A549 (cell line): Measurements from ENCODE around the gene CDCA3. TPM values are rescaled to one million over a fixed set of nuclear protein-coding genes. Genes with fewer than 3 reads are reported as not detected.

Source experiments
- ATAC-seq, 2 experiments: fragments of 200-7000 bp in 1 of 2; fragments of >200 bp in 1 of 2; cut with Nextera tagmentation in 1 of 2; cut with Tn5 transposase in 1 of 2; 3 replicates each; pipeline versions ENCODE4 v1.8.0 to v1.9.1; 2018 to 2020; ENCODE audit warnings: mild to moderate bottlenecking in 1 of 2, moderate library complexity in 1 of 2
- CTCF ChIA-PET: fragments of 300-600 bp; sonication (Branson Sonifier 250); formaldehyde crosslinking; extraction: SDS; loops from one replicate; lab custom pipeline; 2021; ENCODE audit warnings: antibody characterized with exemption, inconsistent platforms; lab: Yijun Ruan, JAX
- POLR2A ChIA-PET: fragments of 350-600 bp; formaldehyde crosslinking; extraction: SDS; loops from one replicate; lab custom pipeline; 2021; ENCODE audit warnings: antibody characterized with exemption, inconsistent platforms; lab: Yijun Ruan, JAX
- DNase-seq, 2 experiments: peaks; one replicate each; pipeline versions ENCODE4 v3.0.0 to v3.0.0-alpha.2; 2011 to 2016; ENCODE audit warnings: low read depth in 1 of 2, low spot score in 1 of 2
- FAIRE-seq: peaks from 2 replicates; lab custom pipeline; 2011; peaks lifted over from hg19 to GRCh38; lab: Jason Lieb, UNC
- H3K27ac ChIP-seq, 2 experiments: fragments of >200 bp; sonication (Bioruptor Twin); formaldehyde crosslinking; 3 replicates each; pipeline ENCODE4 v1.5.1; 2016 to 2017
- H3K4me1 ChIP-seq: fragments of >200 bp; sonication (Bioruptor Twin); formaldehyde crosslinking; 3 replicates; pipeline ENCODE4 v1.6.1; 2016
- H3K4me2 ChIP-seq: fragments of >200 bp; sonication (Bioruptor Twin); formaldehyde crosslinking; 3 replicates; pipeline ENCODE4 v1.6.1; 2016
- H3K4me3 ChIP-seq: fragments of >200 bp; sonication (Bioruptor Twin); formaldehyde crosslinking; 3 replicates; pipeline ENCODE4 v1.5.1; 2016
- H3K9me3 ChIP-seq: fragments of >200 bp; sonication (Bioruptor Twin); formaldehyde crosslinking; 3 replicates; pipeline ENCODE4 v1.6.1; 2016
- ATOH8 ChIP-seq: fragments of 250-450 bp; sonication (Bioruptor Pico); IDR thresholded peaks from 2 replicates; pipeline ENCODE4 v1.5.0; 2020; ENCODE audit warnings: low read depth, mild to moderate bottlenecking, moderate library complexity
- BHLHE40 ChIP-seq: IDR thresholded peaks from 2 replicates; pipeline ENCODE4 v1.6.1; 2012; ENCODE audit warnings: low read depth, low read length, inconsistent platforms
- CEBPB ChIP-seq, 2 experiments: fragments of >200 bp in 1 of 2; sonication (Bioruptor Twin) in 1 of 2; formaldehyde crosslinking in 1 of 2; IDR thresholded peaks; 2 replicates each; pipeline ENCODE4 v1.6.1; 2012 to 2016
- E2F6 ChIP-seq: IDR thresholded peaks from 2 replicates; pipeline ENCODE4 v1.6.1; 2012; ENCODE audit warnings: low read depth, borderline replicate concordance
- EHF ChIP-seq: fragments of 250-450 bp; sonication (Bioruptor Pico); IDR thresholded peaks from 2 replicates; pipeline ENCODE4 v1.5.0; 2020; ENCODE audit warnings: mild to moderate bottlenecking
- FOSB ChIP-seq: fragments of 250-450 bp; sonication (Bioruptor Pico); IDR thresholded peaks from 2 replicates; pipeline ENCODE4 v1.5.0; 2020; ENCODE audit warnings: mild to moderate bottlenecking, moderate library complexity
- FOSL2 ChIP-seq, 2 experiments: fragments of 450-650 bp in 1 of 2; fragments of >200 bp in 1 of 2; sonication (Bioruptor Twin) in 1 of 2; formaldehyde crosslinking; IDR thresholded peaks; 2 replicates each; pipeline versions ENCODE4 v1.5.0 to v1.6.1; 2016 to 2020; ENCODE audit warnings: mild to moderate bottlenecking in 1 of 2, moderate library complexity in 1 of 2
- MAFK ChIP-seq: fragments of 450-650 bp; IDR thresholded peaks from 2 replicates; pipeline ENCODE4 v1.6.1; 2014; ENCODE audit not compliant: partially characterized antibody
- MYC ChIP-seq: IDR thresholded peaks from 2 replicates; pipeline ENCODE4 v1.6.1; 2012; ENCODE audit warnings: mild to moderate bottlenecking, inconsistent platforms, low read length, improper control_type of control experiment, borderline replicate concordance
- RNF2 ChIP-seq: fragments of 200-600 bp; sonication (generic); IDR thresholded peaks from 2 replicates; pipeline ENCODE4 v1.6.1; 2016; ENCODE audit warnings: low read depth, mild to moderate bottlenecking, antibody characterized with exemption, moderate library complexity, borderline replicate concordance
- SMC3 ChIP-seq: fragments of >200 bp; sonication (Bioruptor Twin); formaldehyde crosslinking; IDR thresholded peaks from 3 replicates; pipeline ENCODE4 v1.6.1; 2018; ENCODE audit warnings: inconsistent platforms
- TFCP2L1 ChIP-seq: fragments of 250-450 bp; sonication (Bioruptor Pico); IDR thresholded peaks from 2 replicates; pipeline ENCODE4 v1.5.0; 2021; ENCODE audit warnings: mild to moderate bottlenecking
- TP53 ChIP-seq: fragments of 250-450 bp; sonication (Bioruptor Pico); IDR thresholded peaks from 2 replicates; pipeline ENCODE4 v1.5.0; 2021; ENCODE audit warnings: mild to moderate bottlenecking, moderate library complexity
- ZNF302 ChIP-seq: fragments of 250-450 bp; sonication (Bioruptor Pico); IDR thresholded peaks from 2 replicates; pipeline ENCODE4 v1.9.0; 2021; ENCODE audit warnings: inconsistent platforms, mild to moderate bottlenecking, moderate library complexity
- ZSCAN20 ChIP-seq: fragments of 250-450 bp; sonication (Bioruptor Pico); IDR thresholded peaks from 2 replicates; pipeline ENCODE4 v1.8.0; 2022; ENCODE audit warnings: mild to moderate bottlenecking, moderate library complexity
- WGBS: methylation state at CpG from one replicate; pipeline ENCODE4 v1.1.6; 2017; ENCODE audit errors: missing lambda C conversion rate; 5-methylcytosine and 5-hydroxymethylcytosine counted together
- polyA plus RNA-seq, 4 experiments: library from polyadenylated mRNA; depleted of rRNA in 3 of 4; stranded (reverse); fragments of >200 nt; fragmentation: RNase III in 1 of 4; extraction: RNeasy Plus Mini Kit Qiagen cat#74134 plus additional on column Dnase treatment in 1 of 4; gene quantifications; 2 replicates in 3 of 4; 3 replicates in 1 of 4; pipeline ENCODE4 v1.2.3, GENCODE V29; 2011 to 2017
- TF ChIP-seq, protein P1 (sequence below): fragments of >200 bp; sonication (Bioruptor Twin); formaldehyde crosslinking; IDR thresholded peaks from 3 replicates; pipeline ENCODE4 v1.5.1; 2016
- TF ChIP-seq, protein P2 (sequence below): fragments of 200-600 bp; sonication (generic); IDR thresholded peaks from 2 replicates; pipeline ENCODE4 v1.6.1; 2016; ENCODE audit warnings: antibody characterized with exemption, mild to moderate bottlenecking, moderate library complexity

The CDCA3 gene
- polyA plus RNA-seq, 2 of the 4 experiments (the other 2 are of a cell fraction): 57.5 to 80.2 TPM

DNA sequence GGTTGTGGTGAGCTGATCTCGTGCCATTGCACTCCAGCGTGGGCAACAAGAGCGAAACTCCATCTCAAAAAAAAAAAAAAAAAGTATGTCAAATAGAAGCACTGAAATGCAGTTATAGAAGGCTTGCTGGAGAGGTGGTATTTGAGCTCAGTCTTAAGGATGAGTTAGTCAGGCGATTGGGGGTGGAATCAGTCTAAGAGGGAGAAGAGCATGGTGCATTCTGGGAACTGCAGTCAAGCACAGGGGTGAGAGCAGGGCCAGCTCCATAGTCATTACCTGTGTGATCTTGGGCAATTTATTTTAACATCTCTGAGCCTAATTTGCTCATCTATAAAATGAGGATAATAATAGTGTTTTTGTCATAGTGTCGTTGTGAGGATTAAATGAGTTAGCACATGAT is 16.2 kb downstream of the CDCA3 start:
- TF ChIP-seq ATOH8 (CRISPR knock-in tag) (no peak), MYC (no peak), FOSB (CRISPR knock-in tag) (no peak), TFCP2L1 (CRISPR knock-in tag) (no peak), SMC3 (no peak), MAFK (no peak), ZSCAN20 (CRISPR knock-in tag) (no peak), TP53 (no peak), EHF (CRISPR knock-in tag) (no peak), ZNF302 (CRISPR knock-in tag) (no peak), E2F6 (no peak), BHLHE40 (no peak), RNF2 (no peak)
- TF ChIP-seq, protein P1, sequence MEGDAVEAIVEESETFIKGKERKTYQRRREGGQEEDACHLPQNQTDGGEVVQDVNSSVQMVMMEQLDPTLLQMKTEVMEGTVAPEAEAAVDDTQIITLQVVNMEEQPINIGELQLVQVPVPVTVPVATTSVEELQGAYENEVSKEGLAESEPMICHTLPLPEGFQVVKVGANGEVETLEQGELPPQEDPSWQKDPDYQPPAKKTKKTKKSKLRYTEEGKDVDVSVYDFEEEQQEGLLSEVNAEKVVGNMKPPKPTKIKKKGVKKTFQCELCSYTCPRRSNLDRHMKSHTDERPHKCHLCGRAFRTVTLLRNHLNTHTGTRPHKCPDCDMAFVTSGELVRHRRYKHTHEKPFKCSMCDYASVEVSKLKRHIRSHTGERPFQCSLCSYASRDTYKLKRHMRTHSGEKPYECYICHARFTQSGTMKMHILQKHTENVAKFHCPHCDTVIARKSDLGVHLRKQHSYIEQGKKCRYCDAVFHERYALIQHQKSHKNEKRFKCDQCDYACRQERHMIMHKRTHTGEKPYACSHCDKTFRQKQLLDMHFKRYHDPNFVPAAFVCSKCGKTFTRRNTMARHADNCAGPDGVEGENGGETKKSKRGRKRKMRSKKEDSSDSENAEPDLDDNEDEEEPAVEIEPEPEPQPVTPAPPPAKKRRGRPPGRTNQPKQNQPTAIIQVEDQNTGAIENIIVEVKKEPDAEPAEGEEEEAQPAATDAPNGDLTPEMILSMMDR: no peak
- TF ChIP-seq, protein P2, sequence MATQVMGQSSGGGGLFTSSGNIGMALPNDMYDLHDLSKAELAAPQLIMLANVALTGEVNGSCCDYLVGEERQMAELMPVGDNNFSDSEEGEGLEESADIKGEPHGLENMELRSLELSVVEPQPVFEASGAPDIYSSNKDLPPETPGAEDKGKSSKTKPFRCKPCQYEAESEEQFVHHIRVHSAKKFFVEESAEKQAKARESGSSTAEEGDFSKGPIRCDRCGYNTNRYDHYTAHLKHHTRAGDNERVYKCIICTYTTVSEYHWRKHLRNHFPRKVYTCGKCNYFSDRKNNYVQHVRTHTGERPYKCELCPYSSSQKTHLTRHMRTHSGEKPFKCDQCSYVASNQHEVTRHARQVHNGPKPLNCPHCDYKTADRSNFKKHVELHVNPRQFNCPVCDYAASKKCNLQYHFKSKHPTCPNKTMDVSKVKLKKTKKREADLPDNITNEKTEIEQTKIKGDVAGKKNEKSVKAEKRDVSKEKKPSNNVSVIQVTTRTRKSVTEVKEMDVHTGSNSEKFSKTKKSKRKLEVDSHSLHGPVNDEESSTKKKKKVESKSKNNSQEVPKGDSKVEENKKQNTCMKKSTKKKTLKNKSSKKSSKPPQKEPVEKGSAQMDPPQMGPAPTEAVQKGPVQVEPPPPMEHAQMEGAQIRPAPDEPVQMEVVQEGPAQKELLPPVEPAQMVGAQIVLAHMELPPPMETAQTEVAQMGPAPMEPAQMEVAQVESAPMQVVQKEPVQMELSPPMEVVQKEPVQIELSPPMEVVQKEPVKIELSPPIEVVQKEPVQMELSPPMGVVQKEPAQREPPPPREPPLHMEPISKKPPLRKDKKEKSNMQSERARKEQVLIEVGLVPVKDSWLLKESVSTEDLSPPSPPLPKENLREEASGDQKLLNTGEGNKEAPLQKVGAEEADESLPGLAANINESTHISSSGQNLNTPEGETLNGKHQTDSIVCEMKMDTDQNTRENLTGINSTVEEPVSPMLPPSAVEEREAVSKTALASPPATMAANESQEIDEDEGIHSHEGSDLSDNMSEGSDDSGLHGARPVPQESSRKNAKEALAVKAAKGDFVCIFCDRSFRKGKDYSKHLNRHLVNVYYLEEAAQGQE: no peak
- TF ChIP-seq, all 56 proteins: peak for 0
- 75% methylated on average over 5 of the region's 5 CpGs for WGBS
- Histone ChIP-seq H3K4me2 (no peak overlapping the region), H3K9me3 (no peaks in the 10 kb centered on the region), H3K4me1 (peaks cover under 1% of the 10 kb centered on the region; the same call in 1 of the 3 replicates), H3K4me3 (no peak overlapping the region), H3K27ac (no peak overlapping the region)
- no peak for DNase-seq
- FAIRE-seq: no peak
- ChIA-PET POLR2A (interaction anchor here (0.6 to 0.7 kb wide), 2 partner anchors 131 to 177 kb away, joined by 4 read pairs; no protein-coding TSS in a partner anchor), CTCF (interaction anchor here (1.0 to 29.8 kb wide), 22 partner anchors 7 to 232 kb away, joined by 3 to 306 read pairs (median 5); partner anchors contain the start of genes CD4, CDCA3, GNB3 and GPR162)
- no peak for ATAC-seq

DNA sequence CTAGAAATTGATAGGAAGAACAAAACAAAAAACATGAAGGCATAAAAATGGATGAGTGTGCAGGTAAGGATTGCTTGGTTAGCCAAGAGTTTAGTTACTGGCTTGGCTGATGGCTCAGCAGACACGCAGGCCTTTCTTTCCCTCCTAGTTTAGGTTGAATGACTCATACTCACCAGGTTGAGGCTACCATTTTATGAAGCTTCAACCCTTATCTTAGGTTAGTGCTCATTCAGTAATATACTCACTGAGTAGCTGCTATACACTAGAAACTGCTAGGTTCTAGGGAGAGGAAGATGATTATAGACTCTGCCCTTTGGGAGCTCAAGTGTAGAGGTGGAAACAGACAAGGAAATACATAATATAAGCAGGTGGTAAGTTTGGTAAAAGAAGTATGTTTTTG is 16.8 kb downstream of the CDCA3 start:
- Histone ChIP-seq H3K27ac (no peak overlapping the region), H3K4me3 (no peak overlapping the region), H3K9me3 (no peaks in the 10 kb centered on the region), H3K4me1 (peaks cover 6% of the 10 kb centered on the region; the same call in 1 of the 3 replicates), H3K4me2 (no peak overlapping the region)
- 84% methylated on average over 1 of the region's 1 CpG for WGBS
- no peak for ATAC-seq
- no peak for DNase-seq
- no peak for FAIRE-seq
- ChIA-PET CTCF (interaction anchor here (1.2 to 29.8 kb wide), 20 partner anchors 8 to 261 kb away, joined by 3 to 306 read pairs (median 6); partner anchors contain the start of genes CDCA3, GNB3, GPR162 and MLF2), POLR2A (interaction anchor here (0.6 to 0.8 kb wide), 2 partner anchors 111 to 131 kb away, joined by 4 read pairs; partner anchors contain the start of gene COPS7A)
- no peak for TF ChIP-seq FOSL2 (IDR thresholded peaks at IDR 0.05)
- TF ChIP-seq FOSL2 (CRISPR knock-in tag; IDR thresholded peaks at IDR 0.05): 0 out of 2 replicates have a peak, but pooled peaks have one; percentile 22
- TF ChIP-seq RNF2: no peak
- TF ChIP-seq CEBPB (IDR thresholded peaks at IDR 0.05): no peak
